Caco-2 (cell line): ENCODE data around the gene HSD17B12. TPM values are rescaled to one million over a fixed set of nuclear protein-coding genes. Genes with fewer than 3 reads are reported as not detected.

Experiments used
- BruUV-seq: library from RNA; stranded (reverse); fragments of 400-500 nt; replicated peaks from 2 replicates; lab custom pipeline; 2021; lab: Mats Ljungman, UMichigan
- CTCF ChIA-PET: fragments of 300-600 bp; sonication (Branson Sonifier 250); formaldehyde crosslinking; loops from one replicate; lab custom pipeline; 2022; ENCODE audit warnings: antibody characterized with exemption; lab: Charles Lee
- POLR2A ChIA-PET: fragments of 300-600 bp; sonication (Branson Sonifier 250); formaldehyde crosslinking; loops from one replicate; lab custom pipeline; 2022; ENCODE audit warnings: antibody characterized with exemption; lab: Charles Lee
- DNase-seq, 2 experiments: peaks; one replicate each; pipeline versions ENCODE4 v3.0.0 to v3.0.0-alpha.2; 2020 to 2022
- H3K27me3 ChIP-seq: replicated peaks from 2 replicates; pipeline ENCODE4 v1.6.0; 2011; ENCODE audit warnings: low read length; ENCODE audit not compliant: control insufficient read depth, insufficient read depth
- H3K36me3 ChIP-seq: 2 replicates; pipeline ENCODE4 v1.5.1; 2011; ENCODE audit warnings: low read length; ENCODE audit not compliant: control insufficient read depth, insufficient read depth
- H3K4me1 ChIP-seq: fragments of 250-450 bp; sonication (Bioruptor Pico); 2 replicates; pipeline ENCODE4 v1.5.1; 2020; ENCODE audit warnings: mild to moderate bottlenecking
- H3K4me3 ChIP-seq: 2 replicates; pipeline ENCODE4 v1.5.1; 2011; ENCODE audit warnings: low read depth, mild to moderate bottlenecking, control low read depth, low read length
- H3K9me3 ChIP-seq: fragments of 250-450 bp; sonication (Bioruptor Pico); 2 replicates; pipeline ENCODE4 v1.5.1; 2020; ENCODE audit warnings: mild to moderate bottlenecking, moderate library complexity
- H3K27ac Mint-ChIP-seq: one replicate; pipeline ENCODE4 v1.8.0; 2022; ENCODE audit warnings: mixed read lengths; ENCODE audit not compliant: unreplicated experiment
- H3K27me3 Mint-ChIP-seq: one replicate; pipeline ENCODE4 v1.8.0; 2022; ENCODE audit warnings: mixed read lengths; ENCODE audit not compliant: insufficient read depth, unreplicated experiment
- H3K36me3 Mint-ChIP-seq: one replicate; pipeline ENCODE4 v1.8.0; 2022; ENCODE audit warnings: mild to moderate bottlenecking, mixed read lengths; ENCODE audit not compliant: insufficient read depth, unreplicated experiment
- H3K4me1 Mint-ChIP-seq: one replicate; pipeline ENCODE4 v1.8.0; 2022; ENCODE audit warnings: low read depth, mixed read lengths; ENCODE audit not compliant: unreplicated experiment
- H3K4me3 Mint-ChIP-seq: one replicate; pipeline ENCODE4 v1.8.0; 2022; ENCODE audit warnings: mild to moderate bottlenecking, moderate library complexity, mixed read lengths; ENCODE audit not compliant: unreplicated experiment
- H3K9me3 Mint-ChIP-seq: one replicate; pipeline ENCODE4 v1.8.0; 2022; ENCODE audit warnings: mixed read lengths; ENCODE audit not compliant: unreplicated experiment
- intact Hi-C: fragments of 100-400 bp; cut with micrococcal nuclease; formaldehyde crosslinking; loops from one replicate; pipeline ENCODE4 v1.10.0; 2022; ENCODE audit not compliant: unreplicated experiment
- total RNA-seq: library from RNA; stranded (reverse); gene quantifications from 2 replicates; pipeline ENCODE4 v1.2.3, GENCODE V29; 2022
- TF ChIP-seq, protein P1 (sequence below), 2 experiments: fragments of 200-600 bp in 1 of 2; IDR thresholded peaks; 1 replicate in 1 of 2; 2 replicates in 1 of 2; pipeline versions ENCODE4 v1.5.1 to v1.8.0; 2011 to 2022; ENCODE audit warnings: antibody characterized with exemption in 1 of 2, control low read depth in 1 of 2, inconsistent platforms in 1 of 2, low read depth in 1 of 2, low read length in 1 of 2, mild to moderate bottlenecking in 1 of 2, moderate library complexity in 1 of 2; ENCODE audit not compliant: insufficient read depth in 1 of 2, severe bottlenecking in 1 of 2, unreplicated experiment in 1 of 2

The HSD17B12 gene
- total RNA-seq, 1 experiment from 2014 or later: 155 TPM

DNA sequence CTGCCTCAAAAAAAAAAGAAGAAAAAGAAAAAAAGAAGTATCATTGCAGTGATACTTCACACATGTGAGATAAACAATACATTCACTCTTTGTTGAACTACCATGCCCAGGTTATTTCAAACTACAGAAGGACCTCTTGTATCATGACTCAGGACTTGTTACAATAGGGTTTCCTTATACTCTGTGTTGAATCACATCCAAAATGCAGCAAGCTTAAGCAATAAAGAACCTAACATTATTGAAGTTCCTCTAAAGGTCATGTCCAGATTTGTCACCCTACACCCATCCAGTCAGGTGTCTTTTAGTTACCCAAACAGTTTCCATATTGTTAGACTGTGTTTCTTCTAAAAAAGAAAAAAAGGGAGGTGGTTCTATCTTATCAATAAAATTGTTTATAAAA lies 173.2 kb downstream of the HSD17B12 start:
- H3K27me3 Mint-ChIP-seq: no peaks in the 10 kb centered on the region
- H3K36me3 Mint-ChIP-seq: peaks cover 38% of the 10 kb centered on the region
- H3K27me3 ChIP-seq: no peaks in the 10 kb centered on the region
- H3K36me3 ChIP-seq: peaks cover 2% of the 10 kb centered on the region
- H3K4me3 ChIP-seq: no peak overlapping the region
- no peak overlapping the region for H3K27ac Mint-ChIP-seq
- H3K4me1 ChIP-seq: no peaks in the 10 kb centered on the region
- no peaks in the 10 kb centered on the region for H3K9me3 Mint-ChIP-seq
- no peaks in the 10 kb centered on the region for H3K4me1 Mint-ChIP-seq
- no peak for DNase-seq
- intact Hi-C loops: loop anchor here (5.0 kb wide), 2 partner anchors 276 to 351 kb away; no protein-coding TSS in a partner anchor
- TF ChIP-seq, protein P1, sequence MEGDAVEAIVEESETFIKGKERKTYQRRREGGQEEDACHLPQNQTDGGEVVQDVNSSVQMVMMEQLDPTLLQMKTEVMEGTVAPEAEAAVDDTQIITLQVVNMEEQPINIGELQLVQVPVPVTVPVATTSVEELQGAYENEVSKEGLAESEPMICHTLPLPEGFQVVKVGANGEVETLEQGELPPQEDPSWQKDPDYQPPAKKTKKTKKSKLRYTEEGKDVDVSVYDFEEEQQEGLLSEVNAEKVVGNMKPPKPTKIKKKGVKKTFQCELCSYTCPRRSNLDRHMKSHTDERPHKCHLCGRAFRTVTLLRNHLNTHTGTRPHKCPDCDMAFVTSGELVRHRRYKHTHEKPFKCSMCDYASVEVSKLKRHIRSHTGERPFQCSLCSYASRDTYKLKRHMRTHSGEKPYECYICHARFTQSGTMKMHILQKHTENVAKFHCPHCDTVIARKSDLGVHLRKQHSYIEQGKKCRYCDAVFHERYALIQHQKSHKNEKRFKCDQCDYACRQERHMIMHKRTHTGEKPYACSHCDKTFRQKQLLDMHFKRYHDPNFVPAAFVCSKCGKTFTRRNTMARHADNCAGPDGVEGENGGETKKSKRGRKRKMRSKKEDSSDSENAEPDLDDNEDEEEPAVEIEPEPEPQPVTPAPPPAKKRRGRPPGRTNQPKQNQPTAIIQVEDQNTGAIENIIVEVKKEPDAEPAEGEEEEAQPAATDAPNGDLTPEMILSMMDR (IDR thresholded peaks at IDR 0.05; ENCODE audit: insufficient read depth in 1 of 2, low read depth in 1 of 2, low read length in 1 of 2, severe bottlenecking in 1 of 2, unreplicated experiment in 1 of 2): no peak
- H3K4me3 Mint-ChIP-seq: no peak overlapping the region
- ChIA-PET POLR2A (no interaction called here), CTCF (no interaction called here)
- H3K9me3 ChIP-seq: no peaks in the 10 kb centered on the region
- no TSS peak for BruUV-seq

- TF ChIP-seq, protein P1 (IDR thresholded peaks at IDR 0.05; ENCODE audit: insufficient read depth in 1 of 2, low read depth in 1 of 2, low read length in 1 of 2, severe bottlenecking in 1 of 2, unreplicated experiment in 1 of 2): no peak
- H3K27ac Mint-ChIP-seq: no peak overlapping the region
- BruUV-seq: no TSS peak
- ChIA-PET CTCF (no interaction called here), POLR2A (no interaction called here)
- Histone ChIP-seq H3K4me1 (no peaks in the 10 kb centered on the region), H3K4me3 (no peak overlapping the region), H3K36me3 (peaks cover 2% of the 10 kb centered on the region), H3K27me3 (no peaks in the 10 kb centered on the region), H3K9me3 (no peaks in the 10 kb centered on the region)
- no peaks in the 10 kb centered on the region for H3K27me3 Mint-ChIP-seq
- DNase-seq: no peak
- H3K36me3 Mint-ChIP-seq: peaks cover 37% of the 10 kb centered on the region
- peaks cover 20% of the 10 kb centered on the region for H3K9me3 Mint-ChIP-seq
- no peaks in the 10 kb centered on the region for H3K4me1 Mint-ChIP-seq
- no peak overlapping the region for H3K4me3 Mint-ChIP-seq
- intact Hi-C loops: no loop called here
Measured at GRCh38 chr11:43856993-43857392, 176.5 kb downstream of the HSD17B12 start.

DNA sequence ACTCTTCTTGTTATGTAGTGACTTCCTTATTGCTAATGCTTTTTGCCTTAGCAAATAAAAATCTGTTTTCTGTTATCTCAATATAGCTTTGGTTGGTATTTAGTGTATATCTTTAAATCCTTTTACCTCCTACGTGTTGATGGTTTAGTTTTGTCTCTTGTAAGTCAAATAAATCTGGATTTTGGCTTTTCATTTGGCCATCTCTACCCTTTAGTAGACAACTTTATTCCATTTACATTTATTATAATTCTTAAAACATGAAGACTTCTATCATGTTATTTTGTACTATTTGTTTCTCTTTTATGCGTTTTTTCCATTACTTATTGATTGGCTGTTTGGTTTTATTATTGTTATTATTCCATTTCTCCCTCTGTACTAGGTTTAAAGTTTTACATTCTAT lies 180.6 kb downstream of the HSD17B12 start:
- Mint-ChIP-seq H3K4me1 (no peaks in the 10 kb centered on the region), H3K27me3 (no peaks in the 10 kb centered on the region), H3K9me3 (peaks cover 20% of the 10 kb centered on the region), H3K36me3 (peaks cover 22% of the 10 kb centered on the region), H3K4me3 (no peak overlapping the region), H3K27ac (no peak overlapping the region)
- intact Hi-C loops: no loop called here
- no peaks in the 10 kb centered on the region for H3K36me3 ChIP-seq
- no peaks in the 10 kb centered on the region for H3K27me3 ChIP-seq
- TF ChIP-seq, protein P1 (IDR thresholded peaks at IDR 0.05; ENCODE audit: insufficient read depth in 1 of 2, low read depth in 1 of 2, low read length in 1 of 2, severe bottlenecking in 1 of 2, unreplicated experiment in 1 of 2): no peak
- H3K9me3 ChIP-seq: no peaks in the 10 kb centered on the region
- no peaks in the 10 kb centered on the region for H3K4me1 ChIP-seq
- ChIA-PET CTCF (no interaction called here), POLR2A (no interaction called here)
- no peak for DNase-seq
- BruUV-seq: no TSS peak
- no peak overlapping the region for H3K4me3 ChIP-seq
